ENCODE measurements around the gene ZNF582. TPM values are rescaled to one million over a fixed set of nuclear protein-coding genes. Genes with fewer than 3 reads are reported as not detected.

Gene ZNF582
- total RNA-seq, 1 experiment from 2014 or later: 1.8 TPM

GRCh38 chr19:56403764-56404704 is 10.7 kb upstream of the ZNF582 start, which contains the start of gene ZNF583:
TSS of gene ZNF583 (plus strand) at chr19:56404332. CDS start at chr19:56407115, 2,783 bp downstream.
- POLR2A ChIA-PET (ENCODE audit: unreplicated experiment): interaction anchor here (0.6 to 0.8 kb wide), 2 partner anchors 191 to 1457 kb away, joined by 6 to 9 read pairs; partner anchors contain the start of genes NLRP7 and ZNF71
- H3K4me2 ChIP-seq: peak within 1 kb of the TSS; percentile 89

GRCh38 chr19:56403261-56403660 is 9.9 kb upstream of the ZNF582 start:
- H3K36me3 ChIP-seq (ENCODE audit: low read depth): peaks cover 13% of the 10 kb centered on the region
- POLR2A ChIA-PET (ENCODE audit: unreplicated experiment): interaction anchor here (0.6 to 0.8 kb wide), 2 partner anchors 192 to 1456 kb away, joined by 6 to 9 read pairs; partner anchors contain the start of genes NLRP7 and ZNF71
- H3K4me2 ChIP-seq: peak overlapping the region; percentile 89
- peaks cover 65% of the 10 kb centered on the region for H3K9me3 ChIP-seq (ENCODE audit: insufficient read depth, low read depth)
- DNase-seq: no peak
- H3K4me3 ChIP-seq: peak overlapping the region; percentile 82
- H4K20me1 ChIP-seq (ENCODE audit: insufficient read depth): no peaks in the 10 kb centered on the region
- no peak overlapping the region for H3K27ac ChIP-seq
- TF ChIP-seq, protein P1, sequence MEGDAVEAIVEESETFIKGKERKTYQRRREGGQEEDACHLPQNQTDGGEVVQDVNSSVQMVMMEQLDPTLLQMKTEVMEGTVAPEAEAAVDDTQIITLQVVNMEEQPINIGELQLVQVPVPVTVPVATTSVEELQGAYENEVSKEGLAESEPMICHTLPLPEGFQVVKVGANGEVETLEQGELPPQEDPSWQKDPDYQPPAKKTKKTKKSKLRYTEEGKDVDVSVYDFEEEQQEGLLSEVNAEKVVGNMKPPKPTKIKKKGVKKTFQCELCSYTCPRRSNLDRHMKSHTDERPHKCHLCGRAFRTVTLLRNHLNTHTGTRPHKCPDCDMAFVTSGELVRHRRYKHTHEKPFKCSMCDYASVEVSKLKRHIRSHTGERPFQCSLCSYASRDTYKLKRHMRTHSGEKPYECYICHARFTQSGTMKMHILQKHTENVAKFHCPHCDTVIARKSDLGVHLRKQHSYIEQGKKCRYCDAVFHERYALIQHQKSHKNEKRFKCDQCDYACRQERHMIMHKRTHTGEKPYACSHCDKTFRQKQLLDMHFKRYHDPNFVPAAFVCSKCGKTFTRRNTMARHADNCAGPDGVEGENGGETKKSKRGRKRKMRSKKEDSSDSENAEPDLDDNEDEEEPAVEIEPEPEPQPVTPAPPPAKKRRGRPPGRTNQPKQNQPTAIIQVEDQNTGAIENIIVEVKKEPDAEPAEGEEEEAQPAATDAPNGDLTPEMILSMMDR (conservative IDR thresholded peaks at IDR 0.05): no peak
- no peak for TF ChIP-seq EZH2 (IDR thresholded peaks at IDR 0.05; ENCODE audit: low read depth)
- peak overlapping the region; percentile 99 for H2AFZ ChIP-seq
- CTCF ChIA-PET: interaction anchor here (0.6 kb wide), 1 partner anchor 1243 kb away, joined by 5 read pairs; no protein-coding TSS in a partner anchor
- H3K79me2 ChIP-seq (ENCODE audit: low read depth): no peaks in the 10 kb centered on the region
- H3K27me3 ChIP-seq (ENCODE audit: insufficient read depth, low read depth): no peaks in the 10 kb centered on the region
- H3K4me1 ChIP-seq (replicated peaks; ENCODE audit: insufficient read depth): peaks cover 13% of the 10 kb centered on the region
- no peaks in the 10 kb centered on the region for H3F3A ChIP-seq (ENCODE audit: insufficient read depth, low read depth)
- intact Hi-C loops (cut with micrococcal nuclease; ENCODE audit: unreplicated experiment): loop anchor here (1.0 kb wide), 1 partner anchor 10 kb away; the partner anchor contains the start of gene ZNF582
- TSS peak; percentile 51 for BruUV-seq (replicated peaks)
- H3K9me2 ChIP-seq (ENCODE audit: insufficient read depth): no peaks in the 10 kb centered on the region

More at GRCh38 chr19:56403764-56404704, 10.7 kb upstream of the ZNF582 start, which contains the start of gene ZNF583:
- Histone ChIP-seq H3K79me2 (ENCODE audit: low read depth) (no peaks in the 10 kb centered on the region), H3K27ac (no peak within 1 kb of the TSS), H3K27me3 (ENCODE audit: insufficient read depth, low read depth) (no peaks in the 10 kb centered on the region), H3K4me1 (replicated peaks; ENCODE audit: insufficient read depth) (peaks cover 13% of the 10 kb centered on the region), H3K36me3 (ENCODE audit: low read depth) (peaks cover 21% of the 10 kb centered on the region), H2AFZ (peak within 1 kb of the TSS; percentile 99), H3K4me3 (peak within 1 kb of the TSS; percentile 82), H3F3A (ENCODE audit: insufficient read depth, low read depth) (no peaks in the 10 kb centered on the region), H3K9me3 (ENCODE audit: insufficient read depth, low read depth) (peaks cover 68% of the 10 kb centered on the region), H3K9me2 (ENCODE audit: insufficient read depth) (no peaks in the 10 kb centered on the region), H4K20me1 (ENCODE audit: insufficient read depth) (no peaks in the 10 kb centered on the region)
- CTCF ChIA-PET: interaction anchor here (0.6 kb wide), 1 partner anchor 1243 kb away, joined by 5 read pairs; no protein-coding TSS in a partner anchor
- TSS peak; percentile 46 for BruUV-seq (replicated peaks)
- DNase-seq: peak; percentile 74 to 94
- intact Hi-C loops (cut with micrococcal nuclease; ENCODE audit: unreplicated experiment): loop anchor here (1.0 kb wide), 1 partner anchor 11 kb away; the partner anchor contains the start of gene ZNF582
- no peak for TF ChIP-seq EZH2 (IDR thresholded peaks at IDR 0.05; ENCODE audit: low read depth)
- TF ChIP-seq, protein P1 (conservative IDR thresholded peaks at IDR 0.05): no peak

- no peaks in the 10 kb centered on the region for H3K36me3 ChIP-seq (ENCODE audit: low read depth)
- BruUV-seq (replicated peaks): no TSS peak
- H3K79me2 ChIP-seq (ENCODE audit: low read depth): no peaks in the 10 kb centered on the region
- DNase-seq: no peak
- intact Hi-C loops (cut with micrococcal nuclease; ENCODE audit: unreplicated experiment): no loop called here
- H4K20me1 ChIP-seq (ENCODE audit: insufficient read depth): no peaks in the 10 kb centered on the region
- H3K9me2 ChIP-seq (ENCODE audit: insufficient read depth): no peaks in the 10 kb centered on the region
- H3K4me3 ChIP-seq: no peak overlapping the region
- no peak overlapping the region for H3K27ac ChIP-seq
- H3F3A ChIP-seq (ENCODE audit: insufficient read depth, low read depth): no peaks in the 10 kb centered on the region
- ChIA-PET POLR2A (ENCODE audit: unreplicated experiment) (no interaction called here), CTCF (no interaction called here)
- H3K9me3 ChIP-seq (ENCODE audit: insufficient read depth, low read depth): peaks cover 40% of the 10 kb centered on the region
- H3K4me2 ChIP-seq: no peak overlapping the region
- H3K4me1 ChIP-seq (replicated peaks; ENCODE audit: insufficient read depth): peaks cover 13% of the 10 kb centered on the region
- no peak overlapping the region for H2AFZ ChIP-seq
- no peak for TF ChIP-seq EZH2 (IDR thresholded peaks at IDR 0.05; ENCODE audit: low read depth)
- TF ChIP-seq, protein P1 (conservative IDR thresholded peaks at IDR 0.05): no peak
- H3K27me3 ChIP-seq (ENCODE audit: insufficient read depth, low read depth): no peaks in the 10 kb centered on the region
Measured at GRCh38 chr19:56400485-56400884, 7.2 kb upstream of the ZNF582 start.
